Left hindlimb (tissue), 1 donor: ENCODE data around the gene DOK1.

Experiments used
- DNase-seq: peaks from one replicate; pipeline ENCODE4 v3.0.0-alpha.2; 2018

The DOK1 gene

DNA sequence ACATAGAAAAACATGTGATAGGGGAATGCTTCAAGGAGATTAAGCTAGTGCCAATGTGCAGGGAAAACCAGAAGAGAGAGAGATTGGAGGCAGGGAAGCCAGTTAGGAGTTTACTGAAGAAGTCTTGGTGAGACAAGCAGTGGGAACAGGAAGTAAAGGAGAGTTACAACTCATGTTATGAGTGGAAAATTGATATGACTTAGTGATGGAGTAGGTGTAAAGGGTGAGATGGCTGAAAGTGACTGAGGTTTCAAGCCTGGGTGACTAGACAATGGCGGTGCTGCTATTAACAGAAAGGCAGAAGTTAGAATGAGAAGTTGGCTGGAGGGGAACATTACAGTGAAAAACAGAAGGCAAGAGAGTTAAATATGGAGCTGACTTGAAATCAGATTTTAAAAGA lies 16.5 kb downstream of the DOK1 start:
- DNase-seq, result no peak

DNA sequence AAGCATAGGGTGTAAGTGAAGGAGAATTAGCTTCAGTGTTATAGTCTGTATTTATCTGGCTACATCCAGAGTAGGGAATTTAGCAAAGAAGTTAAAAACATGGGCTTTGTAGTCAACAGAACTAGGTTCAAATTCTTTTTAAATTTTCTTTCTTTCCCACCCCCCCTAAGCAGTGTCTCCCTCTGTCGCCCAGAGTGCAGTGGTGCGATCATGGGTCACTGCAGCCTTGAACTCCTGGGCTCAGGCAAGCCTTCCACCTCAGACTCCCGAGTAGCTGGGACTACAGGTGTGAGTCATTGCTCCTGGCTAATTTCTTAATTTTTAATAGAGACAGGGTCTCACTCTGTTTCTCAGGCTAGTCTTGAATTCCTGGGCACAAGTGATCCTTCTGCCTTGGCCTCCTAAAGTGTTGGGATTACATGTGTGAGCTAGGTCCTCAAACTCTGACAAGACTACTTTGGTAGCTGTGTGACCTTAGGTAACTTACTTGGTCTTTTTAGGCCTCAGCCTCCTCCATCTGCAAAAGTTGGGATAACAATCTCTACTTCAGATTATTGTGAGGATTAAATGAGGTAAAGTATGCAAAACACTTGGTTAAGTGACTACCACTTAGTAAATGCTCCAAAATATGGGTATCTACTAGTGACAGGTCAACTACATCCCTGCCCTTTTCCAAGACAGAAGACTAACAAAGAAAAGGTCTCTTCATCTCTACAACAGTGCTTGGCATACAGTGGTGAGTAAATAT lies 17.8 kb downstream of the DOK1 start:
- DNase-seq, result no peak

DNA sequence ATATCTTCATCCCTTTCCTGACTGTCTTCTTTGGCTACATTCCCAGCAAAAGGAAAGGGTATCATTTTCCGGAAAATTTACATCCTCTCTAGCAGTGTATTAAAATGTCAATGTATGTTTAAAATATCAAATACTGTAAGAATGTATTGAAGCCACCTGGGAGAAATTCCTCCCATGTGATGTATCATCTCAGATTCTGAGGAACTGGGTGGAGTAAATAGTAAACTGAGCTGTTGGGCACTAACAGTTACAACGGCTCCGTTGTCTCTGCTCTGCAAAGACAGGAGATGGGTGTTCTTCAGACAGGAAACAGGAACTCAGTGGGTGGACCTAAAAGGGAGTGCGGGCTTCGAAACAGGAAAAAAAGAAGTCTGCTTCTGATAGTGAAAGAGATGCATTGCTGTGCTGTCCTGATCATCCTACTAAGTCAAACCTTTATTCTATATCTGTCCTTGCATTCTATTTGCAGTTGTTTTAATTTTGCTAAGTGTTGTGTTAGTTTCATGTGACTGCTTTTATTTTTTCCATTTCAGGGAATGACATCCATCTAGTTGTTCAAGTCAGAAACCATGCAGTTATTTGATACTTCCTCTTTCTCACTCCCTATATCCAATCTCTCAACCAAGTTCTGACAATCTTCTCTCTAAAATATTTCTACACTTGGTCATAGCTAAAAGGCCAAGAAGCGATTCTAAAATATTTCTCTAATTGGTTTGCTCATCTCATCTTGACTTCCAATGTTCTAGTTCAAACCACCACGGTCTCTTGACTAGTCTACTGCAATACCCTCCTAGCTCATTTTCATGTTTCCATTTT lies 19.4 kb downstream of the DOK1 start:
- no peak for DNase-seq

DNA sequence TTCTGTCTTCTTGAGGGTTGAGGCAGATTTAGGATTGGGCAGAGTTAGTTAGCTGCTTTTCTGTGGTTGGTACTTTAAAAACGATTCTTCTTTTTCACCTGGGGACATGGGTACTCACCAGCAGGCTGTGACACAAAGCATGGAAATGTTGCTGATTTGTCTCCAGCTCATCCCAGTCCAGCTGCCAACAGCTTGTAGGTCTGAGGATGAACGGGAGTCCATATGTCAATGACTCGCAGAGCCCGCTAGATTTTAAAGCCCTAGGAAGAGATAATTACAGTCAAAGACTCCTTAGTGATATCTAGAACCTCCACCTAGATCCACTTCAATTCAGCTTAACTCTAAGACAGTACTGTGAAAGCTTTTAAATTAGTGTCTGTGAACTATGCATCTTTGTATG lies 20.8 kb downstream of the DOK1 start:
- no peak for DNase-seq

DNA sequence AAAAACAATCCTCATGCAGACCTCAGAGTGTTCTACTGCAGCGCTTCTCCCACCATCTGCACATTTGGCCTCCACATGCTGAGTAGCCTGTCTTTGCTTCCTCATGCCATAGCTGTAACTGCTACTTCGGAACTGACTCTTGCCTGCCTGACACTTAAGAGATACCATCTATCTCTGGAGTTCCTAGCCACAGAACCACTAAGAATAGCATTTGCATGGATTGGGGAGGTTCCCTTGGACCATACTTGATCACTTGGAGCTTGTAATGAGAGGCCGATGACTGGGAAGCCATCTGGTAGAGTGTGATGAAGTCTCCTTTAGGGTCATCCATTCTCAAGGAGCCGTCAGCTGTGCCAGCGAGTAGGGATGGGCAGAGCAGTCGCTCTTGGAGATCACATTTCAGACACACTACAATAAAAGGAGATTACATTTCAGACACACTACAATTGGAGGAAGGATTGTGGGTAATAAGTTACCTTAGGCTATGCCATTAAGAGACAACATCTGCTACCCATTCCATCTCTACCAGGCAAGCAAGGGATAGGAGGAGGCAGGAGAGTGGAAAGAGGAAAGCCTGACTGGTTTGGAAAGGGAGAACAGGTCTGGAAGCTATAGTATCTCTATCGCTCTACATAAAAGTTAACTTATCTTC lies 21.8 kb downstream of the DOK1 start:
- DNase-seq, result no peak

DNA sequence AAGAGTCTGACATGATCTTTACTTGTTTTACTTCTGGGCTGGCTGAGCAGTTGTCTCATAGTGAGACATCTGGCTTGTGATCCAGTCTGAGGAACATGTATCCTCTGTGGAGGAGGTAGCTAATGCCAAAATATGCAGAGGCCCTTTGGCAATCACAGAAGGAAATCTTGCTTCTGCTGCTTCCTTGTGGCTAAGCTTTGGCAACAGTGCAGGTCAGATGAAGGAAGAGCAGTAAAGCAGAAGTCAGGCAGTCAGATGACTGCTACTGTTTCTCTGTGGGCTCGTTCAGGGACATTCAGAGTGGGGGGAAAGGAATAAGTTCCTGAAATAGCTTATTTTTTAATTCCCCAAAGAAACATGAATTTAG lies 22.3 kb downstream of the DOK1 start:
- no peak for DNase-seq

DNA sequence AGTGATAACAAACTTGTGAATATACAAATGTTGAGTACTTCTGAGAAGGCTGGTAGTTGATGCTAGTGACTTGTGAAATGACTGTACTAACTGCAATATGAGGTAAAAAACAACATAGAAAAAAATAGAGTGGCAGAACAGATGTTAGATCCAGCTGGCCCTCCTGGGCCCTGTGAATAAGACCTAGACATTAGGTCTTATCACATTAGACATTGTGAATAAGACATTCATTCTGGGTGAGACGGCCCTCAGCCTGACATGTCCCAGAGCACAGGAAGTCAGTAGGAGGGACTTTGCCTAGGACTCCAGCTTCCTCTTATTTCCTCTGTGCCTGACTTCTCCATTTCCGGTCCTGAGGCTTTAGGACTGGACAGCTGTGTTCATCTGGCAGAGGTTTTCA lies 22.9 kb downstream of the DOK1 start:
- no peak for DNase-seq

DNA sequence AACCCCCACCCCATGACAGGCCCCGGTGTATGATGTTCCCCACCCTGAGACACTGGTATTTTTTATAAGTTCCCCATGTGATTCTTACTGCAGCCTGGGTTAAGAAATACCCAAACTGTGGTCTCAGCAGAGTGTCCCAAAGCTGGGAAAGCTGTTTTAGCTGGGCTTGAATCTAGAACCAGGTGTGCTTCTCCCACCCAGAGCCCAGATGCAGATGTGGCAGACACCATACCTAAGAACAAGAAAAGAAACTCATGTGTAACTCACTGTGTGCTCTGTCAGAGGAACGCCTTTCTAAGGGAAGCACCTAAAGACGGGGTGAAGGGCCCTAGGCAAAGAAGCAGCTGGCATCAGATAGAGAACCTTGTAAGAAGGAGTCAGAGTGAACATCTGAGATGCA lies 23.9 kb downstream of the DOK1 start:
- DNase-seq, result no peak

DNA sequence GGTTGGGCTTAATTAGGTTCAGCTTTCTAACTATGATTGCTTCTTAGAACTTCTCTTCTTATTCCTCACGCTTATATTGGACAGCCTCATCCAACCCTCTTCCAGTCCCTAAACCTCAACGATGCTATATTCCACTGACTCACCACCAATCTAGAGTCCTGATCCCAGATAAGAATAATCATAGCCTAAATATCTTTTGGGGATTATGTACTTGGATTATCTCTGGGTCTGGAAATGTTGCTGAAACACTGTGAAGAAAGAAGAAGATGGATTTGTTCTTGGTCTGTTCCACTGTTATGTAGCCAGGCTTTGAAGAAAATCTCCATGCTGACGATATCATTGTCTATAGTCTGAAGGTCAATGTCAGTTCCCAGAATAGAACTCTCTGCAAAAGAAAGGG lies 26.9 kb downstream of the DOK1 start:
- DNase-seq, result no peak

DNA sequence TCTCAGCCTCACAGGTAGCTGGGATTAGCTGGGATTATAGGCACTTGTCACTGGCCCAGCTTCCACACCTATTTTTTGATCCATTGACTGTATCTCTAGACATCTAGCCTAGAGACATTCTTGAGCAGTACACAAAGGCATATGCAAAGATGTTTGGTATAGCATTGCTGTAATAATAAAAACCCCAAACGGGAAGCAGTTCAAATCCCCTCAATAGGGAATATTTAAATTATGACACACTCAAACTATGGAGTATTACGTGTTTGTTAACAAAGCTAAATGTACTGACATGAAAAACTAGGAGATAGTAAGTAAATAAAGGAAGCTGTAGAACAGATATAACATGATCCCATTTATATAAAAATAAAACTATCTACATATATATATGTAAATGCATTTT lies 27.7 kb downstream of the DOK1 start:
- no peak for DNase-seq

DNA sequence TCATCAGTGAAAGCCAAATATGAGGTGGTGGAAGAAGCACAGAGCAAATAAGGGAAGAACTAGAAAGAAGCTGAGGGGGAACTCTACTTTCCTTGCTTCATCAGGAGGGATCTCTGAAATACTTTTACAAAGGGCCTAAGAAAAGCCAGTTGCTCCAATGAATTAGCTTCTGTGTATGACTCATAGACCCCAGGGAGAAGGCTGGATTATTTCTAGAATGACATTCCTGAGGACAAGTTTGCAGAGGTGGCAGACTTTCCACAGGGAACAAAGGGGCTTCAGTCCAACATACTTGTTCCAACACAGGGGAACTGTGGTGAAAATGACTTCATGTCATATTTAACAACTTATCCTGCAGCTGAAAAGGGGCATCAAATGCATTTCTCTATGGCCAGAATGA lies 29.0 kb downstream of the DOK1 start:
- DNase-seq, result no peak

DNA sequence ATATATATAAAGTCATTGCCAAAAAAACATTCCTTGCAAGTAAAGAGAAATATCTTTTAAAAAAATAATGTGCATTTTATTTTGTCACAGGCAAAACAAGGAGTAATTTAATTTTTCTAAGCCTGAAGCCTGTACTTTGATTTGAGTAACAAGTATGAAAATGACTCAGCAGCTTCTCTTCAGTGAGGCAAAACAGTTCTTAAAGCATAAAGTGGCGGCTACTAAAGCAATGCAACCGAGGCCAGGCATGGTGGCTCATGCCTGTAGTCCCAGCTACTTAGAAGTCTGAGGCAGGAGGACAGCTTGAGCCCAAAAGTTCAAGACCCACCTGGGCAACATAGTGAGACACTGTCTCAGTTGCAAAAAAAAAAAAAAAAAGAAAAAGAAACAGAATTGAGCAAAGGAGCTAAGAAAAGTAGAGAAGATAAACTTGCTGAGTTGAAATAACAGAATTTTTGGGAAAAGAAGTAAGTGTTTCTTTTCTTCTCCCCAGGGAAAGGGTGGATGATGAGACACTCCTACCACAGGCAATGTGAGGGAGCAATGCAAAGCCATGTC lies 29.6 kb downstream of the DOK1 start:
- DNase-seq, result no peak

DNA sequence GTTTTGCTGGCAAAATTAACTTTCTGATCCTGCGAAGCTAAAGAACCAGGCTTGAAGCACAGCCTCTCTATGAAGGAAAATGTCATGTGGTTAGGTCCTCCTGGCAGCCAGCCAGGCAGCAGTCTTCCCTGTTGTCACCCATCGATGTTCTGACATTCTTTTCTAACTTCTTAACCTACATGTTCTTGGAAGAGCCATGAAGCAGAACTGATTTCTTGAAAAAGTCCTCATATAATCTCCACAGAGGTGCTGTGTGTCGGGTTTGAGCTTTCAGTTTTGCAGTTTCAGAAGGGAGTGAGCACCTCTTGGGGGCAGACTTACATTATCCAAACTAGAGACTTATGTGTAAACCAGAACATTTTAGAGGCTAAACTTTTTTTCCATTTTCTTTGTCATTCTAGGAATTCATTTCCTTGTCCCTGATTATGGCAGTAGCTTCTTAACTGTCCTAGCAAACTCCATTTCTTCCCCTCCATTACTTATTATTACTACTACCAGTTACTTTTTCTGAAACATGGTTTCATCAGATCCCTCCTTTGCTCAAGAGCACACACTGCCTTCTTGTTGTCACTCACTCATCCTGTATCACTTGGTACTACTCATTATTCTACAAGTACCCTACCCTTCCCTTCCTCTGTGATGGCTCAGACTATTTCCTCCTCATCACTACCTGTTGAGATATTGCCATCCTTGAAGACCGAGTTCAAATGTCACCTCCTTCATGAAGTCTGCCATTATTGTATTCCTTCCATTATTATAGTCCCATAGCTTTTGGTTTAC lies 31.1 kb downstream of the DOK1 start:
- no peak for DNase-seq

DNA sequence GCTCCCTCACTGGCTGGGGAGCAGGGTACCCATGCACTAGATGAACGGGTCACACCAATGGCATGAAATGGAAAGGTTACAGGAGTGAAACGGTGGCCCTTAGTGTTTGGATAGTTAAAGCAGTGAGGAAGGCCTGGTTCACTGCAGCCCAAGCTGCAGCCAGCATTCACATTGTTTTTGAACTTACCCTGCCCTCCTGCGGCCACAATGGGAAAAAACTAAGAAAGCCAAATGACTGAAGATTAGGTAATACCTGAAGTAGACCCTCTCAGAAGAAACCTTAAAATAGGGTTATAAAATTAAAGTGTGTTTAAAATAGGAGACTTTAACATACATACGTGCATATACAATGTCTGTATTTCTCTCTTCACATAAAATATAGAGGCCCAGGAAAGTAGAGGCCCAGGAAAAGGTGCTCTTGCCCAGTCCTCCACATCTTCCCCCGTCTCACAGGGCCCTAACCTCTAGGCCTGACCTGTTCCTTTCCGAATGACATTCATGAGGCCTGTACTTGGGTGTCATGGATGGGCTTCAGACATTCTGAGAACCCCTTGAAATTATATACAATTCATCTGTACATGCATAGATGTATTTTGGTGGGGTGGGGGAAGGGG lies 33.3 kb downstream of the DOK1 start:
- peak; percentile 70 for DNase-seq

DNA sequence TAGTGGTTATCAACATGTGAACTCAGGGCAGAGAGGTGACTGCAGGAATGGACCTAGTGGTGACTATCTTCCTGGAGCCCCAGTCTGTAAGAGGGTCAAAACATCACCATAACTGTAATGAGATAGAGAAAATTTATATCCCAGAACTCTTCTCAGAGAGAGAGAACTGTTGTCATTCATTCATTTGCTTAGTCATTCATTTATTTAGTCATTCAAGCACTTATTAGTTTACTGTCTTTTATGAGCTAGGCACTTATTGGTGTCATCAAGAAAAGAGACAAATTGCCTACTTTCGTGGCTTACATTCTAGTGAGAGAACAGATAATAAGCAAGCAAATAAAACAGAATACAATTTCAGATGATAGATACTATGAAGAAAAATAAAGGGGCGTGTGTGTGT lies 34.1 kb downstream of the DOK1 start:
- no peak for DNase-seq

DNA sequence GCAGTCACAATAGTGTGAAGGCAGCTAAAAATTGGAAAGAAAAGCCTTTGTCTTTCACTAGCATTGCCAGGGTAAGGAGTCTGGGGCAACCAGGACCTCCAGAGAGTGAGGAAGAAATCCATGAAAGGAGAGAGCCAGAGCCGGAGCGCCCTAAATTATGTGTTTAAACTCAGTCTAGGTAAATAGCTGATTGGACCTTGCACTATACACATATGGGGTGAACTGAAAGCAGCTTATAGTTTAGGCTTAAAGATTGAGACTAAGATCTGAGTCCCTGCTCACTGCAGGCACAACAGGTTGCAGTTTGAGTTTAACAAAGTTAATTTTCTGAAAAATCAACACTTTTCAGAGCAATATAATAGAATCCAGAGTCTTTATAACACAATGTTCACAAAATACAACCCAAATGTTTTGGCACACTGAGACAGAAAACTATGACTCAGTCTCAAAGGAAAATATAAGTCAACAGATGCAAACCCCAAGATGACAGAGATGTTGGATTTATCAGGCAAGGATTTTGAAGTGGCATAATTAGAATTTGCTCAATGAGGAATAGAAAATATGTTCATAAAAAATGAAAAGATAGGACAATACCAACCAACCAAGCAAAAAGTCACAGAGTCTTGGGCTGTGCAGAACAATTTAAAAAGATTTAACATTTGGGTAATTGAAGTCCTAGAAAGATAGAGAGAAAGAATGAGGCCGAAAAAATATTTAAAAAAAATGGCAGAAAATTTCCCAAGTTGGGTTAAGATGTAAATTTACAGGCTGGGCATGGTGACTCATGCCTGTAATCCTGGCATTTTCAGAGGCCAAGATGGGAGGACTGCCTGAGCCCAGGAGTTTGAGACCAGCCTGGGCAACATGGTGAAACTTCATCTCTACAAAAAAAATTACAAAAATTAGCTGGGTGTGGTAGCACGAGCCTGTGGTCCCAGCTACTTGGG lies 39.6 kb downstream of the DOK1 start:
- DNase-seq, result no peak

DNA sequence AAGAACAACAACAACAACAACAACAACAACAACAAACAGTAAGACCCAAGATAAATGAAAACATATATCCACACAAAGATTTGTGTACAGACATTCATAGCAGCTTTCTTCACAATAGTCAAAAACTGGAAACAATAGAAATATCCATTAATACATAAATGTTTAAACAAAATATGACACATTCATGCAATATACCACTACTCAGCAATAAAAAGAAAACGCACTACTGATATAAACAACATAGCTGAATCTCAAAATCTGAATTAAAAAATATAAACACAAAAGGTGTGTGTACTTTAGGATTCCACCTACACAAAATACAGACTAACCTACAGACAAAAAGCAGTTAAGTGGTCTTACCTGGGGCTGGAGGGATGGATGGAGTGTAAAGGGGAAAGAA lies 42.1 kb downstream of the DOK1 start:
- DNase-seq, result no peak

DNA sequence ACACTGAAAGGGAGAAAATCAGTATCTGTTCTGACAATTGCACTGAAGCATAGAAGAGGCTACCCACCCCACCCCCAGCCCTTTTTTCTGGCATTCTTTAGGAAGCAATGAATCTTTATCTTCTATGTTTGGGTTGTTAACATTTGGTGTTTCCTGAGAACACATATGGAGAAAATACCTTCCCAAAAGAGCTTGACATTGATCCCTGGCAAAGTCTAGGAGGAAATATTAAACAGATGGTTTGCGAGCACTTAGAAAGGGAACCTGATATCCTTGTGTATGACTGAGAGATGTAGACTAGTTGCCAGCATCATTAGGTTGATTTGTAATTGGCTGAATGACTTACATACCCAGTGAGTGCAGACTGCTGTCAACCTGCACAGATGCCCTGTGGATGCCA lies 42.9 kb downstream of the DOK1 start:
- no peak for DNase-seq

DNA sequence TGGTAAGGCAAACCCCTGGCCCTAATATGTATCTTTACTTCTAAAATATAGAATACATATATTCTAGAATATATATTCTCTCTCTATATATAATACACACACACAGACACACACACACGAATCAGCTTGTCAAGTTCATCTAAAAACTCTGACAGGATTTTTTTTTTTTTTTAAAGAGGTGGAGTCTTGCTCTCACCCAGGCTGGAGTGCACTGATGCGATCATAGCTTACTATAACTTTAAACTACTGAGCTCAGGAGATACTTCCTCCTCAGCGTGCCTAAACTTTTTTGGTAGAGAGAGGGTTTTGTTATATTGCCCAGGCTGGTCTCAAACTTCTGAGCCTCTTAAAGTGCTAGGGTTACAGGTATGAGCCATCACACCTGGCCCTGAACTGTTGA lies 45.2 kb downstream of the DOK1 start:
- no peak for DNase-seq

DNA sequence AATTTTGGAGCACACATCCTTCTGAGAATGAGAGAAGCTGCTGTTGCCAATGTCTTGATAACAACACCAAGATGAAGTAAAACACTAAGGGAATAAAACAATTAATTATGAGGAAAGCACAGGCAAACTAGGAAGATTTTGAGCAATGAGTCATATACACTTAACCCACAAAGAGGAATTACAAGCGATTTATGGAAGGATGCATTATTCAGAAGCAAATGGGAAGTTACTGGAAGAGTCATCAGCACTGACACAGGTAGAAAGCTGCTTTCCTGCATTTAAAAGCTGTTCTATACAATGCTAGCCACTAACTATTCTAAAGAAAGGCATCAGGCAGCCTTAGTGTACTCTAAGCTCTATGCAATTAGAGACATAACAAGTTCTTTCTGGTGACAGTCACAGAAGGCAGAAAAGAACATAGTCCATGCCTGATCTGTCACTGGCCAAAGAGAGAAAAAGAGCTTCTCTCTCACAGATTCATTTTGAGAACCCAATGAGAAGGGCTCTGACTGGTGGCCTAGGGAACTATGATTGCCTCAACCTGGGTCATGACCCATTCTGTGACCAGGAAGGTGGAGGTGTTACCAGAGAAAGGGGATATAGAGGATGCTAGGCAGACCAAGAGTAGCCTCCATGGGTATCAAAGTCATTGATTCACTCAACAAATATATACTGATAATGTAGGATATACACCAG lies 48.2 kb downstream of the DOK1 start:
- no peak for DNase-seq
